GM19324 (cell line): Measurements from ENCODE around the gene OLA1.

Experiments used
- ATAC-seq: cut with Tn5 transposase; IDR thresholded peaks from one replicate; pipeline ENCODE4 v1.9.1; 2021; ENCODE audit warnings: mild to moderate bottlenecking, moderate library complexity; ENCODE audit not compliant: unreplicated experiment, low FRiP score

OLA1 gene

GRCh38 chr2:174072069-174072468 lies 176.3 kb downstream of the OLA1 start:
- no peak for ATAC-seq

GRCh38 chr2:174071321-174071720 lies 177.0 kb downstream of the OLA1 start:
- no peak for ATAC-seq

GRCh38 chr2:174070281-174070680 lies 178.1 kb downstream of the OLA1 start:
- no peak for ATAC-seq

- ATAC-seq: no peak
Measured at GRCh38 chr2:174067815-174068214, 180.5 kb downstream of the OLA1 start.

DNA sequence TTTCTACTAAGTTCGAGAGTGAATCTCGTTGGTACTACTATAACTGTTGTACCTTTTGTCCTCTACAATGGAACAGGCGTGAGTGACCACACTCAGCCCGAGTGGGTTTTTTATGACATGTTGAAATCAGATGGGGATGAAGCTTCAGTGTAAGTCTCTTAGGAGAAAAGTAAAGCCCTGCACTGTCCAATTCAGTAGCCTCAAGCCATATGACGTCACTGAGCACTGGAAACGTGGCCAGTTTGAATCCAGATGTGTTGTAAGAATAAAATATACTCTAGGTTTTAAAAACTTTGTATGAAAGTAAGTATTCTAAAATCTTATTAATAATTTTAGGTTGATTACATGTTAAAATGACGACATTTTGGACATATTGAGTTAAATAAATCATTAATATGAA lies 181.5 kb downstream of the OLA1 start:
- no peak for ATAC-seq

- no peak for ATAC-seq
Measured at GRCh38 chr2:174063492-174064092, 184.7 kb downstream of the OLA1 start.

- ATAC-seq: no peak
Measured at GRCh38 chr2:174062934-174063333, 185.4 kb downstream of the OLA1 start.

GRCh38 chr2:174059884-174060244 lies 188.5 kb downstream of the OLA1 start:
- no peak for ATAC-seq

DNA sequence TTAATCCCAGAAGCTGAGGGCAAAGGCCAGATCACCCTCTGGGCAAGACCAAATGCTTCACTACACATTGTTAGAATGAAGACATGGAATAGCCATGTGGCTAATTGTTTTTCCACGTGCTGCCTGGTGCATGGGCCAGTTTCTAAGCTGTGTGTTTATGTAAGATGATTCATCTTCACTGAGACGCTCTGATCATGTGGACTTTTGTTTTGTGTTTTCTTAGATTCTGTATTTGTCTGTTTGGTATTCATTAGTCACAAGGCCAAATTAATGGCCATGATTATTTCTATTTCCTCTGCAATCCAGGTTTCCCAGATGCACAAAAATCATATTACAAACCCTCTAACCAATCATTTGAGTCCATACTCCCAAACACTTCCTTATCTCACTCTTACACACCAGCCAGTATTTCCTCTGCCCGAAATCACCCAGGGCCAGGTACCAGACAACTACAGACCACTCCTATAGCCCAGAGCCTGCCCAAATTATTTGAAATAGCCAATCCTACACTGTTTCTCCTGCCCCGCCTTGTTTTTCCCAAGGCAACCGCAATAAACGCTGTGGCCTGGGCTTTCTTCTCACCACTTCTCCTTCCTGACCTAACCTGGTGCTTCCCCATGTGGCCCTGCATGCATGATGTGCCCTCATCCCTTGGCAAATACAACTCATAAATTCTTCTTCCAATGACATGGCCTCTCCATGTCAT lies 189.0 kb downstream of the OLA1 start:
- no peak for ATAC-seq

GRCh38 chr2:174058456-174058855 lies 189.9 kb downstream of the OLA1 start:
- ATAC-seq: no peak

- ATAC-seq: no peak
Measured at GRCh38 chr2:174058026-174058425, 190.3 kb downstream of the OLA1 start.

DNA sequence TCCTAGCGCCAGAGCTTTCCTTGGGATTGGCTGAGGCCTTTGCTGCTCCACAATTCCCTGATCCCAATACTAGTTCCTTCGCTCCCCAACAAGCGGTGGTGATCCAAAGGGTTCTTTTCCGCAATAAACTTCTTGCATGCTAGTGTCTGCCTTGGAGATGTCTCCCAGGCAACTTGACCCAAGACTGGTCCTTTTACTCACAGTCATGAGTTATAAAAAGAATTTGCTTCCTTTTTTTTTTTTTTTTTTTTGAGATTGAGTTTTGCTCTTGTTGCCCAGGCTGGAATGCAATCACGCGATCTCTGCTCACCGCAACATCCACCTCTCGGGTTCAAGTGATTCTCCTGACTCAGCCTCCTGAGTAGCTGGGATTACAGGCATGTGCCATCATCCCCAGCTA lies 193.4 kb downstream of the OLA1 start:
- no peak for ATAC-seq

DNA sequence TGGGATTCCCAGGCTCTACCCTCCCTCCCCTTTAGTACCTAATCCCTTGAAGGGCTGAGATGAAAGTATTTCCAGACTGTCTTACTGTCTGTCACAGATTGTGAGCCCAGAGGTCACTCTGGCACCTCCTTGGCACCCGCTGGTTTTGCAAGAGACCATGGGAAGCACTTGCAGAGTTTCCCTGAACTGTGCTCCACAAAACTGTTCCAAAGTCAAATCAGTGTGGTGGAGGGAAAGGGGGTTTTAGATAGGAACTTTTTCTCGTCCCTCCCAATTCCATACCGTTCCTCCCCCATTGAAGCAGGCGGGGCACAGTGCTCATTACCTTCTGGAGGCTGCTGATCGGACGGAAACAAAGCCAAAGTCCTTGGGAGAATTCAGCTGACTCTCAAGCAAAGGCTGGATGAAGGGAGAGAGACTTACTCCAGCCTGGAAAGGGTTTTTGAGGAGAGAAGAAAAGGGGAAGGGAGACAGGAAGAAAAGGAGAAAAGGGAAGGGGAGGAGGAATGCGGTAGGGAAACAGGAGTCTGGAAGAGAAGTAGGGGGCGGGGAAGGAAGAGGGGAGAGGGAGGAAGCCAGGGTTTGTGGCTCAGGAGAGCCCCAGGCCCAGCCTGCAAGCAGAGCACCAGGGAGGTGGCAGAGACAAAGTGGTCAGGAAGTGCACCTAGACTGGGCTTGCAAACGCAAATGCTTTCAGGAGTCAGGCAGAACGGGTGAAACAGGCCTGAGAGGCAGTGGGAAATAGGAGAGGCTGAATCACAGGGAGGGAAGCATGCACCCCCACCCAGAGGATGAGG lies 194.8 kb downstream of the OLA1 start:
- no peak for ATAC-seq

- ATAC-seq: no peak
Measured at GRCh38 chr2:174052584-174052976, 195.8 kb downstream of the OLA1 start.

- no peak for ATAC-seq
Measured at GRCh38 chr2:174051741-174052583, 196.4 kb downstream of the OLA1 start.

- ATAC-seq: no peak
Measured at GRCh38 chr2:174051068-174051467, 197.3 kb downstream of the OLA1 start.

DNA sequence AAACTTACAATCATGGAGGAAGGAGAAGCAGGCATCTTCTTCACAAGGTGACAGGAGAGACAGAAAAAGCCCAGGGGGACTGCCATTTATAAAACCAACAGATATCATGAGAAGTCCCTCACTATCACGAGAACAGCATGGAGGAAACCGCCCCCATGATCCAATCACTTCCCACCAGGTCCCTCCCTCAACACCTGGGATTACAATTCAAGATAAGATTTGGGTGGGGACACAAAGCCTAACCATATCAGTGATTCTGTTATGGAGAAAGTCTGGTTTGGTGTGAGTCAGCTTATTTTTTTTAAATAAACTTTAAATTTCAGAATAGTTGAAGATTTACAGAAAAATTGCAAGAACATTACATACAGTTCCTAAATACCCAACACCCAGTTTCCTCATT lies 198.4 kb downstream of the OLA1 start:
- ATAC-seq: no peak

DNA sequence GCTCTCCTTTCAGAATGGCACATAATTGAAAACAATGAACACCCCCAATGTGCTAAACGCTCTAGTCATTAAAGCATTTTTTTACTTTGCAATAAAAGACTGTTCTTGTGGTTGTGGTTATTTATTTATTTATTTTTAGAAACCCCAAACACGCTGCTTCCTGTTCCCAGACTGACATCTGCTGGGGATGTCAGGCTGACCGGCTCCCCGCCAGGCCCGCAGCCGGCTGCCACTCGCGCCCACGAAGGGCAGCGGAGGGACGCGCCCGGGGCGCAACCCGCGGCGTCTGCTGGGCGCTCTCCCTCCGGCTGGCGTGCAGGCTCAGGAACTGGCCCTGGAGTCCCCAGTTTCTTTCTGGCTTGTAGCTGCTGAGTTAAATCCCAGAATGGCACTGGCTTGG lies 200.1 kb downstream of the OLA1 start:
- ATAC-seq: no peak

DNA sequence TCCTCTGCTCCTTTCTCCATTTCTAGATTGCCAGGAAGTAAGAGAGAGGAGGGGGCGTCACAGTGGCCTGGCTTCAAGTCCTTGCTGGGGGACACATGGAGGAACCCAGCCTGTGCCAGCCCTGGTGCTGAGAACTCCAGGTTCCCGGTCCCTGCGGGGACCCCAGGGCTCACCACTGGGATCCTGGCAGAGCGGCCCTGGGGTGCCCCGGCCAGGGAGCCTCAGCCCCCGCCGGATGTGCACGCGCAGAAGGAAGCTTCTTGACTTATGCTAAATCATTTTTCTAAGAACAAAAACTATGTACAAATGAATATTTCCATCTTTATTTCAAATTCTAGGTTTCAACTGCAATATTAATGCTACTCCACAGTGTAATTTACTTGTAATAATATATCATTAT lies 200.6 kb downstream of the OLA1 start:
- ATAC-seq: no peak

DNA sequence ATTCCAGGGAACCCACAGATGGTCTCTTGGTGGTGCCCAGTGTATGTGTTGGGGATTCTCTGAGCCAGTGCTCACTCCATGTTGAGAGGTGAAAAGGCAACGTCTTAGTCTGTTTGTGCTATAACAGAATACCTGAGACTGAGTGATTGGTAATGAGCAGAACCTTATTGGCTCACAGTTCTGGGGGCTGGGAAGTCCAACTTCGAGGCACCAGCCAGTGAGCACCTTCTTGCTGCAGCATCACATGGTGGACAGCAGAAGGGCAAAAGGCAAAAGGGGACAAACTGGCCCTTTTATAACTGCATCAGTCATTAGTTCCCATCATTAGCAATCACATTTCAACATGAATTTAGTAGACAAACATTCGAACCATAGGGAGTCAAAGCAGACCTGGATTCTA lies 202.2 kb downstream of the OLA1 start:
- no peak for ATAC-seq

DNA sequence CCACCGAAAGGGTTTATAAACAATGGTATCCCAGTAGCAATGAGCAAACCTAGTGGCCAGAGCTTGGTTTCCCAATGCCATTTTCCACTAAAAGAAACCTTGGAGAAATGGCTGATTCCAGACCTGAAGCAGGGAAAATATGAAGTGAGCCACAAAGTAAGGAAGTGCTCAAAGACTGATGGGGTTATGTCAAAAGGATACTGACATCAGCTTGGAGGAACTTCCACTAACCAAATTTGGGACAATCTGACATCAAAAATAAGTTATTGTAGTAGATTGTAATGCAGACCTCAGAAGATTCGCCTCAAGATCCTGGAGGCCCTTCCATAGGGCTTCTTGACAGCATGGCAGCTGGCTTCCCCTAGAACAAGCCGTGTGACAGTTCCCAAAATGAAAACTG lies 203.8 kb downstream of the OLA1 start:
- no peak for ATAC-seq
